ENCODE measurements around the gene WSB2.
"Not testable (repeated sequence)": the region's sequence is repeated elsewhere in the genome, so short reads cannot be mapped to it uniquely, and the experiment has no call there.

Gene WSB2

GRCh38 chr12:118029166-118029565 is 31.8 kb downstream of the WSB2 start:
- H3K27ac ChIP-seq (ENCODE audit: low read length): no peak overlapping the region
- H3K9ac ChIP-seq (ENCODE audit: low read length): no peak overlapping the region
- no peaks in the 10 kb centered on the region for H3K4me1 ChIP-seq (ENCODE audit: control insufficient read depth, low read depth, low read length)
- H3K9me3 ChIP-seq (ENCODE audit: control insufficient read depth, low read depth, low read length): no peaks in the 10 kb centered on the region
- H3K36me3 ChIP-seq (ENCODE audit: control insufficient read depth, low read depth, low read length): peaks cover 86% of the 10 kb centered on the region
- H3K4me3 ChIP-seq (ENCODE audit: low read length): no peak overlapping the region
- no peaks in the 10 kb centered on the region for H3K27me3 ChIP-seq (ENCODE audit: control insufficient read depth, insufficient read depth, low read length)

GRCh38 chr12:118025168-118025567 is 35.8 kb downstream of the WSB2 start:
- Histone ChIP-seq H3K27ac (ENCODE audit: low read length) (no peak overlapping the region), H3K9me3 (ENCODE audit: control insufficient read depth, low read depth, low read length) (no peaks in the 10 kb centered on the region), H3K27me3 (ENCODE audit: control insufficient read depth, insufficient read depth, low read length) (no peaks in the 10 kb centered on the region), H3K9ac (ENCODE audit: low read length) (no peak overlapping the region), H3K4me3 (ENCODE audit: low read length) (no peak overlapping the region), H3K4me1 (ENCODE audit: control insufficient read depth, low read depth, low read length) (no peaks in the 10 kb centered on the region), H3K36me3 (ENCODE audit: control insufficient read depth, low read depth, low read length) (peaks cover 87% of the 10 kb centered on the region)

GRCh38 chr12:118023301-118023860 is 37.6 kb downstream of the WSB2 start:
- Histone ChIP-seq H3K4me3 (ENCODE audit: low read length) (no peak overlapping the region), H3K27ac (ENCODE audit: low read length) (no peak overlapping the region), H3K9ac (ENCODE audit: low read length) (no peak overlapping the region), H3K9me3 (ENCODE audit: control insufficient read depth, low read depth, low read length) (no peaks in the 10 kb centered on the region), H3K4me1 (ENCODE audit: control insufficient read depth, low read depth, low read length) (no peaks in the 10 kb centered on the region), H3K36me3 (ENCODE audit: control insufficient read depth, low read depth, low read length) (peaks cover 86% of the 10 kb centered on the region), H3K27me3 (ENCODE audit: control insufficient read depth, insufficient read depth, low read length) (no peaks in the 10 kb centered on the region)

- H3K9me3 ChIP-seq (ENCODE audit: control insufficient read depth, low read depth, low read length): no peaks in the 10 kb centered on the region
- no peak overlapping the region for H3K27ac ChIP-seq (ENCODE audit: low read length)
- H3K4me3 ChIP-seq (ENCODE audit: low read length): no peak overlapping the region
- H3K27me3 ChIP-seq (ENCODE audit: control insufficient read depth, insufficient read depth, low read length): no peaks in the 10 kb centered on the region
- H3K36me3 ChIP-seq (ENCODE audit: control insufficient read depth, low read depth, low read length): peaks cover 79% of the 10 kb centered on the region
- no peaks in the 10 kb centered on the region for H3K4me1 ChIP-seq (ENCODE audit: control insufficient read depth, low read depth, low read length)
- H3K9ac ChIP-seq (ENCODE audit: low read length): no peak overlapping the region
These were observed 38.3 kb downstream of the WSB2 start for GRCh38 chr12:118022728-118023109.

GRCh38 chr12:118022097-118022727 is 38.8 kb downstream of the WSB2 start:
- not testable (repeated sequence) for H3K9me3 ChIP-seq (ENCODE audit: control insufficient read depth, low read depth, low read length); H3K27ac ChIP-seq (ENCODE audit: low read length); H3K4me1 ChIP-seq (ENCODE audit: control insufficient read depth, low read depth, low read length); H3K4me3 ChIP-seq (ENCODE audit: low read length); H3K9ac ChIP-seq (ENCODE audit: low read length); H3K27me3 ChIP-seq (ENCODE audit: control insufficient read depth, insufficient read depth, low read length)
- peaks cover 74% of the 10 kb centered on the region for H3K36me3 ChIP-seq (ENCODE audit: control insufficient read depth, low read depth, low read length)

GRCh38 chr12:118020036-118020435 is 40.9 kb downstream of the WSB2 start:
- no peaks in the 10 kb centered on the region for H3K9me3 ChIP-seq (ENCODE audit: control insufficient read depth, low read depth, low read length)
- no peak overlapping the region for H3K9ac ChIP-seq (ENCODE audit: low read length)
- no peaks in the 10 kb centered on the region for H3K27me3 ChIP-seq (ENCODE audit: control insufficient read depth, insufficient read depth, low read length)
- no peak overlapping the region for H3K4me3 ChIP-seq (ENCODE audit: low read length)
- H3K4me1 ChIP-seq (ENCODE audit: control insufficient read depth, low read depth, low read length): peaks cover 8% of the 10 kb centered on the region
- H3K27ac ChIP-seq (ENCODE audit: low read length): no peak overlapping the region
- H3K36me3 ChIP-seq (ENCODE audit: control insufficient read depth, low read depth, low read length): peaks cover 52% of the 10 kb centered on the region

GRCh38 chr12:118017926-118018325 is 43.1 kb downstream of the WSB2 start:
- Histone ChIP-seq H3K4me3 (ENCODE audit: low read length) (peak overlapping the region; percentile 90), H3K27ac (ENCODE audit: low read length) (no peak overlapping the region), H3K4me1 (ENCODE audit: control insufficient read depth, low read depth, low read length) (peaks cover 8% of the 10 kb centered on the region), H3K27me3 (ENCODE audit: control insufficient read depth, insufficient read depth, low read length) (no peaks in the 10 kb centered on the region), H3K36me3 (ENCODE audit: control insufficient read depth, low read depth, low read length) (peaks cover 41% of the 10 kb centered on the region), H3K9me3 (ENCODE audit: control insufficient read depth, low read depth, low read length) (no peaks in the 10 kb centered on the region), H3K9ac (ENCODE audit: low read length) (no peak overlapping the region)

GRCh38 chr12:118016424-118017264 is 44.3 kb downstream of the WSB2 start, which contains the start of gene RFC5:
RFC5 (plus strand) TSS chr12:118016703; CDS start chr12:118016828, 125 bp downstream.
- no peaks in the 10 kb centered on the region for H3K9me3 ChIP-seq (ENCODE audit: control insufficient read depth, low read depth, low read length)
- H3K27ac ChIP-seq (ENCODE audit: low read length): peak within 1 kb of the TSS; percentile 65
- H3K4me3 ChIP-seq (ENCODE audit: low read length): peak within 1 kb of the TSS; percentile 90
- H3K27me3 ChIP-seq (ENCODE audit: control insufficient read depth, insufficient read depth, low read length): no peaks in the 10 kb centered on the region
- peaks cover 8% of the 10 kb centered on the region for H3K4me1 ChIP-seq (ENCODE audit: control insufficient read depth, low read depth, low read length)
- H3K36me3 ChIP-seq (ENCODE audit: control insufficient read depth, low read depth, low read length): peaks cover 28% of the 10 kb centered on the region
- peak within 1 kb of the TSS; percentile 84 for H3K9ac ChIP-seq (ENCODE audit: low read length)

- peak overlapping the region; percentile 90 for H3K4me3 ChIP-seq (ENCODE audit: low read length)
- no peaks in the 10 kb centered on the region for H3K27me3 ChIP-seq (ENCODE audit: control insufficient read depth, insufficient read depth, low read length)
- H3K9ac ChIP-seq (ENCODE audit: low read length): no peak overlapping the region
- H3K36me3 ChIP-seq (ENCODE audit: control insufficient read depth, low read depth, low read length): peaks cover 21% of the 10 kb centered on the region
- H3K27ac ChIP-seq (ENCODE audit: low read length): no peak overlapping the region
- H3K4me1 ChIP-seq (ENCODE audit: control insufficient read depth, low read depth, low read length): peaks cover 8% of the 10 kb centered on the region
- H3K9me3 ChIP-seq (ENCODE audit: control insufficient read depth, low read depth, low read length): no peaks in the 10 kb centered on the region
These were observed 45.0 kb downstream of the WSB2 start for GRCh38 chr12:118015944-118016343.

- H3K4me1 ChIP-seq (ENCODE audit: control insufficient read depth, low read depth, low read length): peaks cover 8% of the 10 kb centered on the region
- peaks cover 15% of the 10 kb centered on the region for H3K36me3 ChIP-seq (ENCODE audit: control insufficient read depth, low read depth, low read length)
- H3K9me3 ChIP-seq (ENCODE audit: control insufficient read depth, low read depth, low read length): no peaks in the 10 kb centered on the region
- H3K27me3 ChIP-seq (ENCODE audit: control insufficient read depth, insufficient read depth, low read length): no peaks in the 10 kb centered on the region
- H3K4me3 ChIP-seq (ENCODE audit: low read length): no peak overlapping the region
- no peak overlapping the region for H3K9ac ChIP-seq (ENCODE audit: low read length)
- H3K27ac ChIP-seq (ENCODE audit: low read length): no peak overlapping the region
These were observed 45.7 kb downstream of the WSB2 start for GRCh38 chr12:118015306-118015705.

GRCh38 chr12:118013283-118013682 is 47.7 kb downstream of the WSB2 start:
- Histone ChIP-seq H3K4me1 (ENCODE audit: control insufficient read depth, low read depth, low read length) (peaks cover 8% of the 10 kb centered on the region), H3K9ac (ENCODE audit: low read length) (no peak overlapping the region), H3K27ac (ENCODE audit: low read length) (no peak overlapping the region), H3K9me3 (ENCODE audit: control insufficient read depth, low read depth, low read length) (no peaks in the 10 kb centered on the region), H3K36me3 (ENCODE audit: control insufficient read depth, low read depth, low read length) (no peaks in the 10 kb centered on the region), H3K4me3 (ENCODE audit: low read length) (no peak overlapping the region), H3K27me3 (ENCODE audit: control insufficient read depth, insufficient read depth, low read length) (no peaks in the 10 kb centered on the region)

Measured in iPS-18a (cell line).